GM21390 (cell line): ENCODE results near the gene ENTREP3.
A peak's percentile ranks its signal among the peaks of the same experiment; 100 is the strongest.
"Not testable (repeated sequence)": the region's sequence is repeated elsewhere in the genome, so short reads cannot be mapped to it uniquely, and the experiment has no call there.

Source experiments
- ATAC-seq: cut with Tn5 transposase; IDR thresholded peaks from one replicate; pipeline ENCODE4 v1.9.1; 2021; ENCODE audit not compliant: unreplicated experiment

Gene ENTREP3

DNA sequence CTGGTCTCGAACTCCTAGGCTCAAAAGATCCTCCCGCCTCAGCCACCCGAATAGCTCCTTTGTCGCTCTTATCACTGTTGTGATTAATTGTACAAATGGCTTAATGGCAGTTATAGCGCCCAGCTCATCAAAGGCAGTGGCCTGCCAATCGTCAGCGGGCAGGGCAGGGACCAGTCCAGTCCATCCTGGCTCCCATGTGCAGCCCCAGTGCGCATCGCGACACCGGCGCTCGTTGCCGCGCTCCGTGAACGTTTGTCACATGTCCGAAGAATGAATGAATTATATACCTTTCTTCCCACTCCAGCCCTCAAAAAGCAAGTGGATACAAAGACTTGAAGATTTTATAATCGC is 28.4 kb downstream of the ENTREP3 start:
- no peak for ATAC-seq

DNA sequence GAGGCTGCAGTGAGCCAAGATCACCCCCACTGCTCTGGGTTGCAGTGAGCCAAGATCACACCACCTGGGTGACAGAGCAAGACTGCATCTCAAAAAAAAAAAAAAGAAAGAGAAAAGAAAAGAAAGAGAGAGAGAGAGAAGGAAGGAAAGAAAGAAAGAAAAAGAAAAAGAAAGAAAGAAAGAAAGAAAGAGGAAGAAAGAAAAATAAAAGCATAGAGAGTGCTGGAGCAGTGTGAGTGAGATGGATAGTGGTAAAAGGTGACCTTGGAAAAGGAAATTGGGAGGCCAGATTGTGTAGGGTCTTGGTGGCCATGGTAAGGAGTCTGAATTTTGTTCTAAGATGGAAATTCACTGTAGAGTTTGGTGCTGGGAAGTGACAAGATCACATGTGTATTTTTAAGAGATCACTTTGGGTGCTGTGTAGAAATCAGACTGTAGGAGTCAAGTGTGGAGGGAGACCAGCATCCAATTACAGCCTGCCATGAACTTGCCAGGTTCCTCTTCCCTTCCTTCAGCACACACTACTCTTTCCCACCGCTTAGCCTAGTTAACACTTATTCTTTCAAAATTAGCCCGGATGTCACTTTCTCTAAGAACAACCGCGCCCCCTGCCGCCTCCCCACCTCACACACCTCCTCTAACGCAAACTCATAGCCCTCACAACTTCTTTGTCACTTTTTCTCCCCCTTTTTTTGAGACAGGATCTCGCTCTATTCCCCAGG is 28.9 kb downstream of the ENTREP3 start:
- ATAC-seq = no peak

DNA sequence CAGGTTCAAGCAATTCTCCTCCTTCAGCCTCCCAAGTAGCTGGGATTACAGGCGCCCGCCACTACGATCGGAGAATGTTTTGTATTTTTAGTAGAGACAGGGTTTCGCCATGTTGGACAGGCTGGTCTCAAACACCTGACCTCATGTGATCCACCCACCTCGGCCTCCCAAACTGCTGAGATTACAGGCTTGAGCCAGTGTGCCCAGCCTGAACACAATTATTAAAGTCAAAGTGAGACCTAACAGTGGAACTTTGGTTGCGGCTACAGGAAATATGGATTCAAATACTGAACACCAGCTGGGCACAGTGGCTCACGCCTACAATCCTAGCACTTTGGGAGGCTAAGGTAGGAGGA is 29.9 kb downstream of the ENTREP3 start:
- ATAC-seq = not testable (repeated sequence)

DNA sequence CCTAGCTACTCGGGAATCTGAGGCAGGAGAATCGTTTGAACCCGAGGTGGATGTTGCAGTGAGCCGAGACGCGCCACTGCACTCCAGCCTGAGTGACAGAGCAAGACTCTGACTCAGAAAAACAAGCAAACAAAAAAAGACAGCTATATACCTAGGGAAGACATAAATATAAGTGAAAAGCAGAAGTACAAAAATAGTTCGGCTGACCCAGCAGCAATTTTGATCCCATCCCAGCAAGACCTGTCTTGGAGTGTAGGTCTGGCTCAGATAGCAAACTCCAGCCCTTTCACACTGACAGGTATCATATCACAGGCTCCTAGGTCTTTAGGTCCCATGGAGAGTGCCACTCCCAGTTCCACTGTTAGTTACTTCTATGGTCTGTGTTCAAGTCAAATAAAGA is 32.2 kb downstream of the ENTREP3 start:
- no peak for ATAC-seq

DNA sequence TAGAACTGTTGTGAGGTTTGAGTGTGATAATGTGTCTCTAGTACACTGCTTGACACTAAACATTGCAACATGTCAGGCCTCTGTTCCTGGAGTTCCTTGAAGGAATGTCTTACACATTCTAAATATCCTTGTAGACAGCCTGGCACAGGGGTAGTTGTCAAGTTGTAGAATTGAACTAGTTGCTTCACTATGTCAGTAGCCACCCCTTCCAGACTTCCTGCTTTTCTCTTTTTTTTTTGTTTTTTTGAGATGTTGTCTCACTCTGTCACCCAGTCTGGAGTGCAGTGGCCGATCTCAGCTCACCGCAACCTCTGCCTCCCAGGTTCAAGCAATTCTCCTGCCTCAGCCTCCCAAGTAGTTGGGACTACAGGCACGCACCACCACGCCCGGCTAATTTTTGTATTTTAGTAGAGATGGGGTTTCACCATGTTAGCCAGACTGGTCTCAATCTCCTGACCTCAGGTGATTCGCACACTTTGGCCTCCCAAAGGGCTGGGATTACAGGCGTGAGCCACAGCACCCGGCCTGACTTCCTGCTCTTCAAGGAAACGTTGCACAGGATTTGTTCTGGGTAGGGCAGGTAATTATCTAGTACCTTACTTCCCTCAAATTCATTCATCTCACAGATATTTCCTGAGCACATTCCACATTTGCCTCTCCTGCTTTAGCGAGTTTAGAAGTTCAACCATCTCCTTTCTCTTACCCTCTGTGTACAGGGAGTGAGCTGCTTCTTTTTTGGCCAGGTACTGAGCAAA is 34.9 kb downstream of the ENTREP3 start:
- not testable (repeated sequence) for ATAC-seq

DNA sequence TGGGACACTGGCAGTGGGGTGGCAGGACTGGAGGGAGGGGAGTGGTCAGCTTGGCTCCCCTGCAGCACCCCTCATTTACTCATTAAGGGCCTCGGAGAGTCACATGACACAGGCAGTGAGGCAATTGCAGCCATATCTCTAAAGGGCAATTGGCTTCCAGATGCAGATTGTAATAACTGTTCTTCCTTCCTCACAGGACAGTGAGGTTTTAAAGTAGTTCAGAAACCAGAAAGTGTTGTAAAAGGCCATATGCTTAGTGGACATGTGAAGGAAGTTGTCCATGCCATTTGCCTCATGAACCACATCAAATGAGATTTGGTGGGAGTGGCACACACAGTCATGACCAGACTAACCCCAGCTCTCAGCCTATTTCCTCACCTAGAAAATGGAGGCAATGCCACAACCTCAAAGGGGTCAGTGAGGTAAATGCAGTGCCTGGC is 35.7 kb downstream of the ENTREP3 start:
- ATAC-seq = no peak

DNA sequence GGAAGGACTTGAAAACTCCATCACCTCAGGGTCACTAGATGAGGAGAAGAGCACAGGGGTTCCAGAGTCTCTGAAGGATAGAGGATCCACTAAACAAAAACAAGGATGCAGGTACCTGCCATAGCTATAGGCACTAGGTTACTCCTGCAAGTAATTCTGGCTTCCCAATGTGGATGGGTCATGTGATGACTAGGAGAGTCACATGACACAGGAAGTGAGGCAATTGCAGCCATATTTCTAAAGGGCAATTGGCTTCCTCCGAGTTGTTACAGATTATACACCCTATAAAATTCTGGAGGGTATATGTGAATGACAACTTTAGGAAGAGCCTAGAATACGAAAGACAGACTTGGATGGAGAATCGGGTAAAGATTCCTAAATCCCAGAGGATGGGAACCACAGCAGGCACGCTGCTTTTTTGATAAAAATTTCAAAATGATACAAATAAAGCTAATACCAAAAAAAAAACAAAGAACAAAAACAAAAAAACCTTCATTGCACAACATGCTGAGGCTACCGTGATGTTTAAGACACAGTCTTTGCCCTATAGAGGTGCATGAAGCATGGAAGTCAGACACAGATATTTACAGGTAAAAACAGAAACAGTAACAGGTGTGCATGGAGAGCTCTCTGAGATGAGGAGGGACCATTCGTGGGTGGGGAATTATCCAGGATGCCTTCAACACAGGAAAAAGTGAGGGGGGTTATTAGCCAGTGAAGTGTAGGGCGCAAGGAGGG is 36.3 kb downstream of the ENTREP3 start:
- ATAC-seq = no peak

DNA sequence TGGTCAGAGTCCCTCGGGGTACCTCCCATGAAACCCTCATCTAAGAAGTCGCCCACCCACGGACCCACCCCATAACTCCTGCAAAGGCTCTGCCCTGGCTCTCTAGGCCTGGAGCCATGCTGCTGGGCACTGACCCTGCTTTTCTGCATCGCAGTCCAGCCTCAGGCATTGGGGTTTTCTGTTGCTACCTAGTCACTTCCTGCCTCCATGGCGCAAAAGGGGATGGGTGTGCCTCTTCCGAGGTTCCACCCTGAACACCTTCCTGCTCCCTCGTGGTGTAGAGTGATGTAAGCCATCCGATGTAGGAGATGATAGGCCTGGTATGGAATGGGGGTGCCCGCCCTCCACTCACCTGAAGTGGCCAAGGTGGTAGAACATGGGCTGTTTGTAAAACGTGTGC is 40.6 kb downstream of the ENTREP3 start:
- ATAC-seq = not testable (repeated sequence)

DNA sequence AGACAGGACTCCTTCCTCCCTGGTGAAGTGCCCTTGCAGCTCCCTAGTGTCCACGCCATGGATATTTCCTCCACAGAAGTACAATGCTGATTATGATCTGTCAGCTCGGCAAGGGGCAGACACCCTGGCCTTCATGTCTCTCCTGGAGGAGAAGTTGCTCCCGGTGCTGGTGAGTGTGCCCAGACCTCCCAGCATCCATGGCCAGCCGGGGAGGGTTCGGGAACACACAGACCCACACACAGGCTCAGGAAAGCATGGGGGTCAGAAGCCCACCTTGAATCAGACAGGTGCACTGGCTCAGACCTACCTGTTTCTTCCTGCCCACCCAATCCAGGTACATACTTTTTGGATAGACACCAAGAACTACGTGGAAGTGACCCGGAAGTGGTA is 43.2 kb downstream of the ENTREP3 start:
- ATAC-seq = not testable (repeated sequence)

DNA sequence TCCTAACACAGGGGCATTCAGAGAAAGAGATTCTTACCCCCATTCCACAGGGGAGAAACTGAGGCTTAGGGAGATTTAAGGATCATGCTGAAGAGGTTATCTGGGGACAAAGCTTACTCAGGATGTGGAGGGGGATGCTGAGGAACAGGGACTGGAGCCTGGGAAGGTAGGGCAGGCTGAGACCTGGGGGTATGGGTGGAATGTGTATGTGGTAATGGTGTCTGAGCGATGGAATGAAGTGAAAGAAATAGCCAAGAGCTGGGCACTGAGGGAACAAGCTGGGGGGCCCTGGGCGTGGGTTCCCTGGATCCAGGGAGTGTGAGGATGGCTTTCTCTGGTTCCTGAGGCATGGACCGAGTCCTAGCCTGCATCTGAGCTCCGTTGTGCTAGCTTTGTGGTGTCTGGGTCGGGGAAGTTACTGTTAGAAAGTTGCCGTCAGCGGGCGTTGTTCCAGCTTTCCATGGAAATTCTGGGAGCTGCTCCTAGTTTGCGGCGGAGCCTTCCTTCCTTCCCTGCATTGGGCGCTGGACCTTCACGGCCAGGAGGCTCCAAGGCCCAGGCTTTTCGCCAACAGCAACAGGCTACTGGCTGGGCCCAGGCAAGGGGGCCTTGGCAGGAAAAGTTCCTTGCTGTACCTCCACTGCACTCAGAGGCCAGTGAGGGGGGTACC is 43.8 kb downstream of the ENTREP3 start:
- ATAC-seq = not testable (repeated sequence)

DNA sequence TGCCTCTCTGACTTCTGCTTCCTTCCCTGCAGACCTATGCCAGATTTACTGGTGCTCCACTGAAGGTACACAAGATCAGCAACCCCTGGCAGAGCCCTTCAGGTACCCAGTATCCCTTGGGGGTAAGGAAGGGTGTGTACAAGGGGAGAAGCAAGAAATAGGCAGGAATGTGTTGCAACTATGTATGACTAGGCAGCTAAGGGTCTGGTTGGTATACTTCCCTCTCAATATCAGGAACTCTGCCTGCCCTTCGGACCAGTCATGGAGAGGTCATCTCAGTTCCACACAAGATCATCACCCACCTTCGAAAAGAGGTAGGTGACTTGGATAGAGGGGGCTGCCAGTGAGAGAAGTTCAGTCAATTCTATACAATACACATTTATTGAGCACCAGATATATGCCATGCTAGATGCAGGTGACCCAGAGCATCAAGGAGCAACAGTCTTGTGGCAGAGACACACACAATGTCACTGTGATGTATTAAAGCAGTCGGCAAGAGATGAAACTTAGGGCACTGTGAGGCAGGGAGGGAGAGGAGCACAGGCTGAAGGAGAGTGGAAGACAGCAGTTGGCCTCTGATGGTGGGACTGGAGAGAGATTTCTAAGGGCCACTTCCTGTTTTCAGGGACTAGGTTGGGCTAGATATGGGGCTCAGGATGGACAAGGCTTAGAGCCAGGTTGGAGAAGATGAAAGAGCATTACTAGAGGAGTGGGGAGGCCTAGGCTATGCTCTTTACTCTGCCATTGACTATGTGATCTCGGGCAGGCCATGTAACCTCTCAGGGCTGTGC is 44.8 kb downstream of the ENTREP3 start:
- no peak for ATAC-seq

DNA sequence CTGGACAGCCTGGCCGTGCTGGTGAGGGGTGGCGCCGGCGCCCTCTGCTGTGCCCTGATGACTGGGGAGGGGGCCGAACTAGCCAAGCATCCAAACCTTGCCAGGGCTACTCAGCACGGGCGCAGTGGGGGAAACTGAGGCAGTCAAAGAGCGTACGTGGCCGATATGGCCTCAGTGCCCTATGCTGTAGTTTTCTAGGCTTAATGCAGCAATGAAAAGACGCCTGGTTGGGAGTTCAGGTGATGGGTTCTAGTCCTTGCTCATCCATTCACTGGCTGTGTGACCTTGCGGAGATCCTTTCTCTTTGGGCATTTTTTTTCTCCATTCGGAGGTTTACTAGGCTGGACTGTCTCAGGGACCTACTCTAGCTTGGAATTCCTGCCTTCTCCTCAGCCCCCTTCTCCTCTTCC is 46.0 kb downstream of the ENTREP3 start:
- no peak for ATAC-seq

DNA sequence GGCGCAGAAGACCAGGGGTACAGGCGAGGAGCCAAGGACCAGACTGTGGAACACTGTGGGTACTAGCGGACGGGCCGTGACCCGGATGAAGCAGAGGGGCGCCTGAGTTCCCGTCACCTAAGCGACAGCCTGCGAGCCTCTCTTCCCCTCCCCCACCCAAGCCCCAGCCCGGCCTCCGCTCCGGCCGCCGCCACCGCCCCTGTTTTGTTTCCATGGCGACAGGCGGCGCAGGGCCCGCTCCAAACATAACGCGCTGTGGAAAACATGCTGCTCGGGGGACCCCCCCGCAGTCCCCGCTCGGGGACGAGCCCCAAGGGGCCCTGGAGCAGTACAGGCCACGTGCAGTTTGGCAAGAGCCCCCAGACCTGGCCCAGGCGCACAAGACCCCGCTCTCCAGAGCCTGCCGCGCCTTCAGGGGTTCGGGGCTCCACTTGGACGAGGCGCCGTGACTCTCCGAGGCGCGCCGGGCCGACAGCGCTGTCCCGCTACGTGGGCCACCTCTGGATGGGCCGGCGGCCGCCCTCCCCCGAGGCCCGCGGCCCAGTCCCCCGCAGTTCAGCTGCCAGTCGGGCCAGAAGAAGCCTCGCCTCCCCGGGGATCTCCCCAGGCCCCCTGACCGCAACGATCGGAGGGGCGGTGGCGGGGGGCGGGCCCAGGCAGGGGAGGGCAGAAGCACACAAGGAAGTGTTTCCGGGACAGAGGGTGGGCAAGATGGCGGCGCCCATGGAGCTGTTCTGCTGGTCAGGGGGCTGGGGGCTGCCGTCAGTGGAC is 46.6 kb downstream of the ENTREP3 start, which contains the start of gene MTX1:
TSS of gene MTX1 (plus strand) at position 155 of the 771 bp plus-strand sequence. CDS start at position 265, 110 bp downstream.
- ATAC-seq = peak; percentile 72

DNA sequence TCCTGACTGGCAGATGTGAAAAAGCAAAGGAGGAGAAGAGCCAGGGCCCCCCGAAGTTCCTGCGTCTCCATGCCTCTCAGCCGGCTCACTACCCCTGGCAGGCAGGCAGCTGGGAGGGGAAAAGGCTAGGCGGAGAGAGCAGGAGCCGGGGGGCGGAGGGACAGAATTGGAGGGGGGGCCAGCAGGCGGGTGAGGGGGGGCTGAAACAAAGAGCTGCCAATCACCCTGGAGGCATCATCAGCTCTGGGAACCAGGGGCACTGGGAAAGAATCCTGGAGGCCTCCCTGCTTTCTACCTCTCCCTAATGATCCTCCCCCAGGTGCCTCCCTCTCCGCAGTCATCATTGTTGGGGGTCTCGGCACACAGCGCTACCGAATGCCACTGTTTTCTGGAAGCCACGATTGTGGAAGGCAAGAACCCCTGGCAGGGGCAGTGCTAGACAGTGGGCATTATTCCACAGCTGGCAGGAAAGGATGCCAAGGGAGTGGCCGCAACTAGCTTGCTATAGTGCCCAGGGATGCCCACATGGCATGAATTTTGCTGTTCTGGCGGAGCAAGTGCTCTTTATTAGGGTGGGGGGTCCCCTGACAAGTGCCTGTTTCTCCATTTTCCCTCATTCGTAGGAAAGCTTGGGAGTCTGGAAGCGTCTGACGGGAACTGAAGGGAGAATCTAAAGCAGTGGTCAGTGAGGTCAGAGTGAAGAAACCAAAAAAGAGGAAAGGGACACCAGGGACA is 47.3 kb downstream of the ENTREP3 start, which contains the start of gene THBS3:
TSS of gene THBS3 (minus strand) at position 92 of the 735 bp plus-strand sequence. CDS start at position 71, 21 bp downstream.
- ATAC-seq = no peak

DNA sequence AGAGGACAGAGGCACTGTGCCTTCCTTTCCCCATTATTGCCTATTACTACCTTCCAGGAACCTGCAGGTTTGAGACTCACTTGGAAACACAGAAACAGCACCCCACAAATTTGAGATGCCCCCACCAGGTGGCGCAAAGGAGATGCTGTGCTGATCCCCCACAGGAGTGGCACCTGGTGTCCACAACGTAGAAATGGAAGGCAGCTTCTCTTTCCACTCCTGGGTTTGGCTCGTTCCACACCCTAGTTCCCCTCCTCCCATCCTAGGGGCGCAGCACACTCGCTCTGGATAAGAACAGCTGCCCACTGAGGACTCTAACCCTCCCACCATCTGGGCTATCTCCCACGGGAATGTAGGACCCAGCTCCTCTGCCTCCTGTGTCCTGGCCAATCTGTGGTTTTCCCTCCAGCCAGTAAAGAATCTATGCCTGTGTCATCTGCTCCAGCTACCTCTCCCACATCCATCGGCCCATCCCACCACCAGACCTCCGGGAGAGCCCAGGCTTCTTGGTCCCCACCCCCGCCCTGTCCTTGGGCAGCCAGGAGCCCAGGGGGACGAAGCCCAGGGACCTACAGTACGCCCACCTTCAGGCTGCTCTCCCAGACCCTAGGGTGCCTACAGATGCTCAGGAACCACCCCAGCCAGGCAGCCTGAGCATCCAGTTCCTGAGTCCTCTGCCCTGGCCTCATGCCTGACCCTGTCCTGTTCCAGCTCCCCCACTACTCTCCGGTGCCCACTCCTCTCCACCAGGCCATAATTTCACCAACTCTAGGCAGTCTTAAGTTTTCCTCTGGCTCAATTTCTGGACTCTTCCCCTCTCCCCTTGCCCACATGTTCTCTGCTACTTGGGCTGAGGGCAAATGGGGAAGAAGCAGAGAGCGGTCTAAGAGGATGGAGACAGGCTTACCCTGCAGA is 48.1 kb downstream of the ENTREP3 start:
- ATAC-seq = no peak

DNA sequence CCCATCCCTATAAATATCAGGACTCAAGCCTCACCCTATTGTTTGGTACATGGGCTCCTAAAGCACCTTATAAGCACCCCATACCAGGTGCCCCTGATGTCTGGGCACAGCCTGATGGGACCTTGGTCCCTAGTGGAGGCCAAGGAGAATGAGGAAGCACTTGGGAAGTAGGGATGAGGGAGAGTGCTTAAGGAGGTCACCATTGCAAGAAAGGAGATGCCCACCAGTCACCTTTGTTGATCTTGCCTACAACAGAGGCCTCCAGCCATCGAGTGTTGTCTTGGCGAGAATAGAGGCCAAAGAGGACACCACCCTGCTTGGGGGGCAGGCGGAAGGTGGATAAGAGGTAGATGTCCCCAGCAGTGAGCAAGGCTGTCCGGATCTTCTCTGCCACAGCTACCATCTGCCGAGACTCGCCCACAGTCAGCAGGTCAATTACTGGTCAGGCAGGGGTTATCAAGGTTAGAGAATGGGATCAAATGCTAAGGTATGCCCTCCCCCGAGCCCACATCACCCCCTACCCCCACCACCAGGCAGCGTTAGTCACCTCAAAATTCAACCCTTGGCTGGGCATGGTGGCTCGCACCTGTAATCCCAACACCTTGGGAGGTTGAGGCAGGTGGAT is 49.2 kb downstream of the ENTREP3 start:
- no peak for ATAC-seq

DNA sequence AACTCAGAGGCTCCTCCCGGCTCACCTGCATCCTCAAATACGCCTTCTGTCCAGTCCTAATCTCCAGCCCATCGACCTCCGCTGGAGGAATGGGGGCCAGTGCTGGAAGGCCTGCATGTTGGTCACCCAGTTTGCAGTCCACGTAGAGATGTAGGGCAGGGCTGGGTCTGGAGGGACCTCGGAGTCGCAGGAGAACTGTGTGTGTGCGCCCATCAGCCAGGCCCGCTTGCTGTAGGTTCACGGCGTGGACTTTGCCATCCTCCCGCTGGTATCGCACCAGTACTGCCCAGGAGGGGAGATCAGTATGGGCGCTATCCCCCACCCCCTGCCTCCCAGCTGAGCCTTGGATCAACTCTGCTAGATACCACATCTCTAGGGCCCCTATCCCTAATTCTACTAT is 50.2 kb downstream of the ENTREP3 start:
- no peak for ATAC-seq
